Measurements from ENCODE around the gene ADCY4.

The ADCY4 gene

GRCh38 chr14:24308342-24309124, 26.3 kb downstream of the ADCY4 start:
- H3K9me3 ChIP-seq (replicated peaks in 1 of 2; ENCODE audit: control insufficient read depth in 2 of 2, insufficient read depth in 1 of 2, low read depth in 1 of 2, low read length in 2 of 2): no peaks in the 10 kb centered on the region
- H4K8ac ChIP-seq (ENCODE audit: low read depth, low read length): no peak overlapping the region
- H2BK5ac ChIP-seq (ENCODE audit: low read length): no peak overlapping the region
- DNase-seq (ENCODE audit: low spot score): no peak
- H2AFZ ChIP-seq (ENCODE audit: low read length): no peak overlapping the region
- H4K91ac ChIP-seq (ENCODE audit: low read depth, low read length, poor library complexity): no peak overlapping the region
- H3K4me1 ChIP-seq (ENCODE audit: control insufficient read depth in 2 of 2, insufficient read depth in 1 of 2, low read depth in 1 of 2, low read length in 2 of 2): no peaks in the 10 kb centered on the region
- WGBS, 2 donors (ENCODE audit: extremely low coverage in 2 of 2, insufficient read length in 2 of 2, insufficient replicate concordance in 1 of 2): no CpG with 5 or more reads among the region's 7 CpGs
- H2AK5ac ChIP-seq (ENCODE audit: low read depth, low read length): no peak overlapping the region
- H2BK15ac ChIP-seq (ENCODE audit: low read length): no peak overlapping the region
- H3K27me3 ChIP-seq (ENCODE audit: control insufficient read depth in 3 of 3, insufficient read depth in 3 of 3, low read depth in 1 of 3, low read length in 3 of 3): no peaks in the 10 kb centered on the region
- no peak overlapping the region for H3K4ac ChIP-seq (ENCODE audit: low read length)
- H3K18ac ChIP-seq (ENCODE audit: low read length): no peak overlapping the region
- H3K27ac ChIP-seq (replicated peaks; ENCODE audit: low read length): no peak overlapping the region
- no peak overlapping the region for H3K4me3 ChIP-seq (ENCODE audit: low read length in 2 of 2)
- H3K79me1 ChIP-seq (ENCODE audit: low read depth, low read length): no peaks in the 10 kb centered on the region
- H2BK120ac ChIP-seq (ENCODE audit: low read depth, low read length): no peak overlapping the region
- no peak overlapping the region for H3K23ac ChIP-seq (ENCODE audit: low read depth, low read length, poor library complexity)
- no peak overlapping the region for H3K14ac ChIP-seq (ENCODE audit: low read length)
- peaks cover 31 to 69% of the 10 kb centered on the region in 2 donors for H3K36me3 ChIP-seq (replicated peaks in 1 of 2; ENCODE audit: control insufficient read depth in 2 of 2, insufficient read depth in 2 of 2, low read length in 2 of 2)
- no peak overlapping the region for H2BK12ac ChIP-seq (ENCODE audit: low read length)
- no peak overlapping the region for H3K9ac ChIP-seq (ENCODE audit: low read depth, low read length, poor library complexity)
- no peak overlapping the region for H3K4me2 ChIP-seq (ENCODE audit: insufficient read depth, low read length, poor library complexity, severe bottlenecking)

- Histone ChIP-seq H3K4me2 (ENCODE audit: insufficient read depth, low read length, poor library complexity, severe bottlenecking) (no peak within 1 kb of the TSS), H3K4me3 (ENCODE audit: low read length in 2 of 2) (no peak within 1 kb of the TSS), H3K9me3 (replicated peaks in 1 of 2; ENCODE audit: control insufficient read depth in 2 of 2, insufficient read depth in 1 of 2, low read depth in 1 of 2, low read length in 2 of 2) (no peaks in the 10 kb centered on the region), H2BK15ac (ENCODE audit: low read length) (no peak within 1 kb of the TSS), H3K18ac (ENCODE audit: low read length) (no peak within 1 kb of the TSS), H4K91ac (ENCODE audit: low read depth, low read length, poor library complexity) (no peak within 1 kb of the TSS), H2AFZ (ENCODE audit: low read length) (no peak within 1 kb of the TSS), H2BK5ac (ENCODE audit: low read length) (no peak within 1 kb of the TSS), H2BK120ac (ENCODE audit: low read depth, low read length) (no peak within 1 kb of the TSS), H2BK12ac (ENCODE audit: low read length) (no peak within 1 kb of the TSS), H3K4me1 (ENCODE audit: control insufficient read depth in 2 of 2, insufficient read depth in 1 of 2, low read depth in 1 of 2, low read length in 2 of 2) (no peaks in the 10 kb centered on the region), H3K27ac (replicated peaks; ENCODE audit: low read length) (no peak within 1 kb of the TSS), H2AK5ac (ENCODE audit: low read depth, low read length) (no peak within 1 kb of the TSS), H3K9ac (ENCODE audit: low read depth, low read length, poor library complexity) (no peak within 1 kb of the TSS), H3K27me3 (ENCODE audit: control insufficient read depth in 3 of 3, insufficient read depth in 3 of 3, low read depth in 1 of 3, low read length in 3 of 3) (no peaks in the 10 kb centered on the region), H3K79me1 (ENCODE audit: low read depth, low read length) (no peaks in the 10 kb centered on the region), H3K4ac (ENCODE audit: low read length) (no peak within 1 kb of the TSS), H3K14ac (ENCODE audit: low read length) (no peak within 1 kb of the TSS), H3K23ac (ENCODE audit: low read depth, low read length, poor library complexity) (no peak within 1 kb of the TSS), H4K8ac (ENCODE audit: low read depth, low read length) (no peak within 1 kb of the TSS), H3K36me3 (replicated peaks in 1 of 2; ENCODE audit: control insufficient read depth in 2 of 2, insufficient read depth in 2 of 2, low read length in 2 of 2) (peaks cover 35 to 77% of the 10 kb centered on the region in 2 donors)
- DNase-seq (ENCODE audit: low spot score): peak; percentile 53
- WGBS, 2 donors (ENCODE audit: extremely low coverage in 2 of 2, insufficient read length in 2 of 2, insufficient replicate concordance in 1 of 2): no CpG with 5 or more reads among the region's 6 CpGs
These were observed 27.1 kb downstream of the ADCY4 start, which contains the start of gene CIDEB for GRCh38 chr14:24307575-24308341. TSS of gene CIDEB (minus strand) at chr14:24307977. CDS start at chr14:24307858, 119 bp downstream.

GRCh38 chr14:24307156-24307574, 27.7 kb downstream of the ADCY4 start:
- H3K9me3 ChIP-seq (replicated peaks in 1 of 2; ENCODE audit: control insufficient read depth in 2 of 2, insufficient read depth in 1 of 2, low read depth in 1 of 2, low read length in 2 of 2): no peaks in the 10 kb centered on the region
- H3K9ac ChIP-seq (ENCODE audit: low read depth, low read length, poor library complexity): no peak overlapping the region
- DNase-seq (ENCODE audit: low spot score): no peak
- H3K4me2 ChIP-seq (ENCODE audit: insufficient read depth, low read length, poor library complexity, severe bottlenecking): no peak overlapping the region
- H3K79me1 ChIP-seq (ENCODE audit: low read depth, low read length): no peaks in the 10 kb centered on the region
- no peak overlapping the region for H2BK120ac ChIP-seq (ENCODE audit: low read depth, low read length)
- no peak overlapping the region for H2BK12ac ChIP-seq (ENCODE audit: low read length)
- H3K23ac ChIP-seq (ENCODE audit: low read depth, low read length, poor library complexity): no peak overlapping the region
- H4K8ac ChIP-seq (ENCODE audit: low read depth, low read length): no peak overlapping the region
- no peak overlapping the region for H3K4ac ChIP-seq (ENCODE audit: low read length)
- H3K14ac ChIP-seq (ENCODE audit: low read length): no peak overlapping the region
- H3K27me3 ChIP-seq (ENCODE audit: control insufficient read depth in 3 of 3, insufficient read depth in 3 of 3, low read depth in 1 of 3, low read length in 3 of 3): no peaks in the 10 kb centered on the region
- H3K4me3 ChIP-seq (ENCODE audit: low read length in 2 of 2): no peak overlapping the region
- H3K36me3 ChIP-seq (replicated peaks in 1 of 2; ENCODE audit: control insufficient read depth in 2 of 2, insufficient read depth in 2 of 2, low read length in 2 of 2): peaks cover 41 to 83% of the 10 kb centered on the region in 2 donors
- H3K27ac ChIP-seq (replicated peaks; ENCODE audit: low read length): no peak overlapping the region
- H2BK15ac ChIP-seq (ENCODE audit: low read length): no peak overlapping the region
- WGBS, 2 donors (ENCODE audit: extremely low coverage in 2 of 2, insufficient read length in 2 of 2, insufficient replicate concordance in 1 of 2): no CpG with 5 or more reads among the region's 11 CpGs
- H2BK5ac ChIP-seq (ENCODE audit: low read length): no peak overlapping the region
- no peak overlapping the region for H2AK5ac ChIP-seq (ENCODE audit: low read depth, low read length)
- no peak overlapping the region for H4K91ac ChIP-seq (ENCODE audit: low read depth, low read length, poor library complexity)
- H2AFZ ChIP-seq (ENCODE audit: low read length): no peak overlapping the region
- no peak overlapping the region for H3K18ac ChIP-seq (ENCODE audit: low read length)
- H3K4me1 ChIP-seq (ENCODE audit: control insufficient read depth in 2 of 2, insufficient read depth in 1 of 2, low read depth in 1 of 2, low read length in 2 of 2): no peaks in the 10 kb centered on the region

GRCh38 chr14:24304019-24304387, 30.9 kb downstream of the ADCY4 start:
- Histone ChIP-seq H3K36me3 (replicated peaks in 1 of 2; ENCODE audit: control insufficient read depth in 2 of 2, insufficient read depth in 2 of 2, low read length in 2 of 2) (peaks cover 44 to 78% of the 10 kb centered on the region in 2 donors), H3K9ac (ENCODE audit: low read depth, low read length, poor library complexity) (no peak overlapping the region), H3K4ac (ENCODE audit: low read length) (no peak overlapping the region), H3K18ac (ENCODE audit: low read length) (no peak overlapping the region), H3K79me1 (ENCODE audit: low read depth, low read length) (peaks cover 7% of the 10 kb centered on the region), H2BK120ac (ENCODE audit: low read depth, low read length) (no peak overlapping the region), H3K4me1 (ENCODE audit: control insufficient read depth in 2 of 2, insufficient read depth in 1 of 2, low read depth in 1 of 2, low read length in 2 of 2) (peaks cover 7 to 9% of the 10 kb centered on the region in 2 donors), H3K4me3 (ENCODE audit: low read length in 2 of 2) (no peak overlapping the region), H2AK5ac (ENCODE audit: low read depth, low read length) (no peak overlapping the region), H2AFZ (ENCODE audit: low read length) (no peak overlapping the region), H3K27me3 (ENCODE audit: control insufficient read depth in 3 of 3, insufficient read depth in 3 of 3, low read depth in 1 of 3, low read length in 3 of 3) (no peaks in the 10 kb centered on the region), H2BK12ac (ENCODE audit: low read length) (no peak overlapping the region), H3K27ac (replicated peaks; ENCODE audit: low read length) (no peak overlapping the region), H3K14ac (ENCODE audit: low read length) (no peak overlapping the region), H2BK5ac (ENCODE audit: low read length) (no peak overlapping the region), H3K23ac (ENCODE audit: low read depth, low read length, poor library complexity) (no peak overlapping the region), H3K4me2 (ENCODE audit: insufficient read depth, low read length, poor library complexity, severe bottlenecking) (no peak overlapping the region), H4K91ac (ENCODE audit: low read depth, low read length, poor library complexity) (peak overlapping the region; percentile 44), H2BK15ac (ENCODE audit: low read length) (no peak overlapping the region), H3K9me3 (replicated peaks in 1 of 2; ENCODE audit: control insufficient read depth in 2 of 2, insufficient read depth in 1 of 2, low read depth in 1 of 2, low read length in 2 of 2) (no peaks in the 10 kb centered on the region), H4K8ac (ENCODE audit: low read depth, low read length) (no peak overlapping the region)
- DNase-seq (ENCODE audit: low spot score): no peak
- no CpG with 5 or more reads among the region's 11 CpGs for WGBS, 2 donors (ENCODE audit: extremely low coverage in 2 of 2, insufficient read length in 2 of 2, insufficient replicate concordance in 1 of 2)
